Measurements from ENCODE around the gene AJM1.

AJM1 gene

GRCh38 chr9:136808075-136808805, 34.0 kb upstream of the AJM1 start:
- DNase-seq (ENCODE audit: low spot score) = no peak

- no peak for DNase-seq (ENCODE audit: low spot score)
Observed at GRCh38 chr9:136808806-136809158, 33.5 kb upstream of the AJM1 start.

- DNase-seq (ENCODE audit: low spot score) = no peak
Observed at GRCh38 chr9:136814725-136815421, 27.4 kb upstream of the AJM1 start.

- no peak for DNase-seq (ENCODE audit: low spot score)
Observed at GRCh38 chr9:136815422-136815782, 26.9 kb upstream of the AJM1 start.

GRCh38 chr9:136820971-136821825, 21.1 kb upstream of the AJM1 start:
- DNase-seq (ENCODE audit: low spot score) = no peak

- no peak for DNase-seq (ENCODE audit: low spot score)
Observed at GRCh38 chr9:136821826-136822544, 20.3 kb upstream of the AJM1 start.

- no peak for DNase-seq (ENCODE audit: low spot score)
Observed at GRCh38 chr9:136823136-136824046, 18.9 kb upstream of the AJM1 start.

- no peak for DNase-seq (ENCODE audit: low spot score)
Observed at GRCh38 chr9:136824496-136825225, 17.6 kb upstream of the AJM1 start.

- DNase-seq (ENCODE audit: low spot score) = no peak
Observed at GRCh38 chr9:136825295-136826187, 16.7 kb upstream of the AJM1 start.

- DNase-seq (ENCODE audit: low spot score) = no peak
Observed at GRCh38 chr9:136826188-136826541, 16.1 kb upstream of the AJM1 start.

GRCh38 chr9:136826703-136827582, 15.3 kb upstream of the AJM1 start:
- no peak for DNase-seq (ENCODE audit: low spot score)

- DNase-seq (ENCODE audit: low spot score) = no peak
Observed at GRCh38 chr9:136827794-136828473, 14.3 kb upstream of the AJM1 start.

GRCh38 chr9:136828474-136829140, 13.7 kb upstream of the AJM1 start:
- DNase-seq (ENCODE audit: low spot score) = no peak

GRCh38 chr9:136829412-136829811, 12.9 kb upstream of the AJM1 start:
- no peak for DNase-seq (ENCODE audit: low spot score)

GRCh38 chr9:136829981-136830885, 12.0 kb upstream of the AJM1 start:
- no peak for DNase-seq (ENCODE audit: low spot score)

- no peak for DNase-seq (ENCODE audit: low spot score)
Observed at GRCh38 chr9:136831002-136831719, 11.1 kb upstream of the AJM1 start.
